K562 (cell line): ENCODE data around the gene LPCAT3. TPM values are rescaled to one million over a fixed set of nuclear protein-coding genes. Genes with fewer than 3 reads are reported as not detected.

Experiments
- ARID3A ChIP-seq: IDR thresholded peaks from 2 replicates; pipeline ENCODE4 v1.6.1; 2012; ENCODE audit warnings: low read depth, low read length, improper control_type of control experiment, borderline replicate concordance
- BCOR ChIP-seq: fragments of 450-650 bp; IDR thresholded peaks from 2 replicates; pipeline ENCODE4 v1.6.1; 2016
- CAMTA2 ChIP-seq: fragments of 250-450 bp; sonication (Bioruptor Pico); conservative IDR thresholded peaks from 2 replicates; pipeline ENCODE4 v1.5.1; 2022
- CBX5 ChIP-seq: IDR thresholded peaks from 2 replicates; pipeline ENCODE4 v1.6.1; 2014; ENCODE audit warnings: low read depth, borderline replicate concordance
- DPF2 ChIP-seq: fragments of 450-650 bp; IDR thresholded peaks from 2 replicates; pipeline ENCODE4 v1.6.1; 2016
- ELF2 ChIP-seq: fragments of 250-450 bp; sonication (Bioruptor Pico); IDR thresholded peaks from 2 replicates; pipeline ENCODE4 v1.5.0; 2021; ENCODE audit warnings: mild to moderate bottlenecking
- ESRRA ChIP-seq: fragments of 450-650 bp; IDR thresholded peaks from 2 replicates; pipeline ENCODE4 v1.6.1; 2014; ENCODE audit warnings: low read depth, mild to moderate bottlenecking, moderate library complexity, borderline replicate concordance
- FOSL1 ChIP-seq: fragments of 200-800 bp; sonication (Bioruptor generic); conservative IDR thresholded peaks from 2 replicates; pipeline ENCODE4 v1.6.1; 2016; ENCODE audit warnings: missing genetic modification characterization, missing compliant biosample characterization
- GABPB1 ChIP-seq: sonication (generic); formaldehyde crosslinking; IDR thresholded peaks from 2 replicates; pipeline ENCODE4 v1.8.0; 2022; ENCODE audit warnings: mild to moderate bottlenecking, missing genetic modification reagents
- KAT2B ChIP-seq: IDR thresholded peaks from one replicate; pipeline ENCODE4 v1.6.1; 2012; ENCODE audit warnings: low read depth, mild to moderate bottlenecking, control low read depth, inconsistent platforms, low read length, moderate library complexity
- KLF13 ChIP-seq: fragments of 450-650 bp; IDR thresholded peaks from 2 replicates; pipeline ENCODE4 v1.6.1; 2016; ENCODE audit warnings: missing genetic modification characterization, low read depth, mild to moderate bottlenecking, missing compliant biosample characterization, moderate library complexity, borderline replicate concordance
- MAZ ChIP-seq, 2 experiments: fragments of 450-650 bp in 1 of 2; sonication (generic) in 1 of 2; formaldehyde crosslinking; IDR thresholded peaks in 1 of 2; conservative IDR thresholded peaks in 1 of 2; 2 replicates each; pipeline versions ENCODE4 v1.4.0 to v1.5.0; 2020; ENCODE audit warnings: mild to moderate bottlenecking in 1 of 2, missing genetic modification reagents in 1 of 2
- MTA3 ChIP-seq: fragments of 450-650 bp; formaldehyde crosslinking; IDR thresholded peaks from 2 replicates; pipeline ENCODE4 v1.6.1; 2017; ENCODE audit warnings: mild to moderate bottlenecking, borderline replicate concordance
- NCOA2 ChIP-seq, 2 experiments: fragments of 450-650 bp; IDR thresholded peaks; 2 replicates each; pipeline ENCODE4 v1.6.1; 2018; ENCODE audit warnings: mild to moderate bottlenecking in 2 of 2, moderate library complexity in 1 of 2; ENCODE audit not compliant: partially characterized antibody in 2 of 2
- NR2F6 ChIP-seq: fragments of 450-650 bp; formaldehyde crosslinking; IDR thresholded peaks from 2 replicates; pipeline ENCODE4 v1.4.0; 2020; ENCODE audit warnings: mild to moderate bottlenecking
- NRF1 ChIP-seq, 2 experiments: fragments of 450-650 bp; IDR thresholded peaks in 1 of 2; conservative IDR thresholded peaks in 1 of 2; 2 replicates each; pipeline ENCODE4 v1.6.1; 2014; ENCODE audit warnings: mild to moderate bottlenecking in 2 of 2
- TEAD1 ChIP-seq, 2 experiments: fragments of 450-650 bp in 1 of 2; sonication (generic) in 1 of 2; formaldehyde crosslinking; IDR thresholded peaks; 2 replicates each; pipeline versions ENCODE4 v1.4.0 to v1.8.0; 2020 to 2022; ENCODE audit warnings: mild to moderate bottlenecking in 2 of 2, missing genetic modification reagents in 1 of 2
- TSC22D4 ChIP-seq: fragments of 450-650 bp; IDR thresholded peaks from 2 replicates; pipeline ENCODE4 v1.6.1; 2016; ENCODE audit warnings: missing genetic modification characterization, missing biosample characterization, control low read depth
- YBX1 ChIP-seq: fragments of 450-650 bp; IDR thresholded peaks from 2 replicates; pipeline ENCODE4 v1.7.1; 2016; ENCODE audit warnings: mild to moderate bottlenecking
- ZBTB7A ChIP-seq: IDR thresholded peaks from 2 replicates; pipeline ENCODE4 v1.6.1; 2011; ENCODE audit warnings: low read depth, mild to moderate bottlenecking, low read length, moderate library complexity, borderline replicate concordance; ENCODE audit not compliant: control insufficient read depth
- ZNF134 ChIP-seq: fragments of 250-450 bp; sonication (Bioruptor Pico); conservative IDR thresholded peaks from 2 replicates; pipeline ENCODE4 v1.4.0; 2020
- ZNF197 ChIP-seq: fragments of 200-800 bp; sonication (Bioruptor generic); IDR thresholded peaks from 2 replicates; pipeline ENCODE4 v1.6.1; 2016; ENCODE audit warnings: low read depth, missing genetic modification characterization, missing compliant biosample characterization
- ZNF316 ChIP-seq: fragments of 450-650 bp; IDR thresholded peaks from 2 replicates; pipeline ENCODE4 v1.6.1; 2016
- ZNF766 ChIP-seq: fragments of 200-800 bp; sonication (Bioruptor generic); conservative IDR thresholded peaks from 2 replicates; pipeline ENCODE4 v1.6.1; 2016; ENCODE audit warnings: missing genetic modification characterization, missing compliant biosample characterization
- polyA plus RNA-seq, 8 experiments: library from polyadenylated mRNA; depleted of rRNA in 4 of 8; stranded (reverse) in 5 of 8; unstranded in 3 of 8; fragments of >200 nt; fragmentation: Nextera tagmentation in 2 of 8; fragmentation: Illumina TruSeq in 1 of 8; extraction: Ambion mirVana in 2 of 8; extraction: Trizol in 1 of 8; gene quantifications; 2 replicates each; pipeline versions ENCODE4 v1.2.1 to v1.2.3, GENCODE V29; 2011 to 2014; ENCODE audit warnings: inconsistent platforms in 1 of 8, missing spikeins in 1 of 8
- total RNA-seq, 7 experiments: library from RNA; depleted of rRNA in 6 of 7; stranded (reverse); fragments of >200 nt in 6 of 7; fragmentation: Illumina TruSeq in 2 of 7; extraction: Trizol in 2 of 7; gene quantifications; 2 replicates each; pipeline versions ENCODE4 v1.2.1 to v1.2.3, GENCODE V29; 2011 to 2021; ENCODE audit warnings: low replicate concordance in 1 of 7
- TF ChIP-seq, protein P1 (sequence below): sonication (generic); formaldehyde crosslinking; IDR thresholded peaks from 2 replicates; pipeline ENCODE4 v1.8.0; 2022; ENCODE audit warnings: mild to moderate bottlenecking, missing genetic modification reagents
- TF ChIP-seq, protein P2 (sequence below): fragments of 450-650 bp; IDR thresholded peaks from 2 replicates; pipeline ENCODE4 v1.6.1; 2016; ENCODE audit warnings: antibody characterized with exemption
- TF ChIP-seq, protein P3 (sequence below): sonication (generic); formaldehyde crosslinking; IDR thresholded peaks from 2 replicates; pipeline ENCODE4 v1.8.1; 2023; ENCODE audit warnings: mild to moderate bottlenecking, missing genetic modification reagents

LPCAT3 gene
- total and polyA plus RNA-seq, 9 of the 15 experiments (the other 6 are each of a cell fraction or from before 2014, with no cell fraction given), result 4.9 to 52.5 (median 25.3) TPM

GRCh38 chr12:6964605-6965025 is 53.7 kb downstream of the LPCAT3 start (continued):
- TF ChIP-seq FOSL1, result no peak
- no peak for TF ChIP-seq KLF13
- no peak for TF ChIP-seq YBX1
- no peak for TF ChIP-seq MAZ (CRISPR knock-in tag; conservative IDR thresholded peaks at IDR 0.05 in 1 of 2, IDR thresholded peaks at IDR 0.05 in 1 of 2)
- no peak for TF ChIP-seq KAT2B
- no peak for TF ChIP-seq ZBTB7A
- TF ChIP-seq ZNF197 (CRISPR knock-in tag), result no peak
- TF ChIP-seq DPF2, result peak; percentile 80
- TF ChIP-seq, protein P1, sequence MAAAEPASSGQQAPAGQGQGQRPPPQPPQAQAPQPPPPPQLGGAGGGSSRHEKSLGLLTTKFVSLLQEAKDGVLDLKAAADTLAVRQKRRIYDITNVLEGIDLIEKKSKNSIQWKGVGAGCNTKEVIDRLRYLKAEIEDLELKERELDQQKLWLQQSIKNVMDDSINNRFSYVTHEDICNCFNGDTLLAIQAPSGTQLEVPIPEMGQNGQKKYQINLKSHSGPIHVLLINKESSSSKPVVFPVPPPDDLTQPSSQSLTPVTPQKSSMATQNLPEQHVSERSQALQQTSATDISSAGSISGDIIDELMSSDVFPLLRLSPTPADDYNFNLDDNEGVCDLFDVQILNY, result no peak
- TF ChIP-seq ELF2 (CRISPR knock-in tag), result no peak
- TF ChIP-seq NCOA2 (IDR thresholded peaks at IDR 0.05; ENCODE audit: partially characterized antibody in 2 of 2), result no peak
- no peak for TF ChIP-seq ZNF316
- peak; percentile 41; the same call in 1 of the 2 replicates for TF ChIP-seq MTA3
- no peak for TF ChIP-seq ZNF134 (CRISPR knock-in tag)
- 0 out of 2 replicates have a peak, but pooled peaks have one; percentile 16 for TF ChIP-seq BCOR
- TF ChIP-seq, protein P2, sequence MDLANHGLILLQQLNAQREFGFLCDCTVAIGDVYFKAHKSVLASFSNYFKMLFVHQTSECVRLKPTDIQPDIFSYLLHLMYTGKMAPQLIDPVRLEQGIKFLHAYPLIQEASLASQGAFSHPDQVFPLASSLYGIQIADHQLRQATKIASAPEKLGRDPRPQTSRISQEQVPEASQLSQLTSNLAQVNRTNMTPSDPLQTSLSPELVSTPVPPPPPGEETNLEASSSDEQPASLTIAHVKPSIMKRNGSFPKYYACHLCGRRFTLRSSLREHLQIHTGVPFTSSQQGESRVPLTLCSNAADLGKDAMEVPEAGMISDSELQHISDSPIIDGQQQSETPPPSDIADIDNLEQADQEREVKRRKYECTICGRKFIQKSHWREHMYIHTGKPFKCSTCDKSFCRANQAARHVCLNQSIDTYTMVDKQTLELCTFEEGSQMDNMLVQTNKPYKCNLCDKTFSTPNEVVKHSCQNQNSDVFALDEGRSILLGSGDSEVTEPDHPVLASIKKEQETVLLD, result 0 out of 2 replicates have a peak, but pooled peaks have one; percentile 24
- TF ChIP-seq CBX5, result no peak
- TF ChIP-seq ZNF766, result no peak
- no peak for TF ChIP-seq NRF1 (conservative IDR thresholded peaks at IDR 0.05 in 1 of 2, IDR thresholded peaks at IDR 0.05 in 1 of 2)
- no peak for TF ChIP-seq TSC22D4
- no peak for TF ChIP-seq NR2F6 (CRISPR knock-in tag)
- no peak for TF ChIP-seq TEAD1 (CRISPR knock-in tag; IDR thresholded peaks at IDR 0.05)
- TF ChIP-seq CAMTA2 (CRISPR knock-in tag), result no peak
- no peak for TF ChIP-seq ARID3A
- TF ChIP-seq ESRRA, result no peak
- TF ChIP-seq, protein P3, sequence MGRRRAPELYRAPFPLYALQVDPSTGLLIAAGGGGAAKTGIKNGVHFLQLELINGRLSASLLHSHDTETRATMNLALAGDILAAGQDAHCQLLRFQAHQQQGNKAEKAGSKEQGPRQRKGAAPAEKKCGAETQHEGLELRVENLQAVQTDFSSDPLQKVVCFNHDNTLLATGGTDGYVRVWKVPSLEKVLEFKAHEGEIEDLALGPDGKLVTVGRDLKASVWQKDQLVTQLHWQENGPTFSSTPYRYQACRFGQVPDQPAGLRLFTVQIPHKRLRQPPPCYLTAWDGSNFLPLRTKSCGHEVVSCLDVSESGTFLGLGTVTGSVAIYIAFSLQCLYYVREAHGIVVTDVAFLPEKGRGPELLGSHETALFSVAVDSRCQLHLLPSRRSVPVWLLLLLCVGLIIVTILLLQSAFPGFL (CRISPR knock-in tag), result no peak
- no peak for TF ChIP-seq GABPB1 (CRISPR knock-in tag)
